Endothelial cell of umbilical vein (primary cell): ENCODE data around the gene AFG3L2. TPM values are rescaled to one million over a fixed set of nuclear protein-coding genes. Genes with fewer than 3 reads are reported as not detected.

ENCODE experiments used
- BruUV-seq: library from RNA; stranded (reverse); fragments of 400-500 nt; replicated peaks from 2 replicates; lab custom pipeline; 2021; lab: Mats Ljungman, UMichigan
- CTCF ChIA-PET: fragments of 300-600, 350-600 bp; sonication (Branson Sonifier 250); formaldehyde crosslinking; loops from one replicate; lab custom pipeline; 2021; ENCODE audit warnings: antibody characterized with exemption, inconsistent platforms; lab: Charles Lee
- POLR2A ChIA-PET: fragments of 300-600, 350-600 bp; sonication (Branson Sonifier 250); formaldehyde crosslinking; loops from one replicate; lab custom pipeline; 2021; ENCODE audit warnings: antibody characterized with exemption, inconsistent platforms; lab: Charles Lee
- DNase-seq: peaks from one replicate; pipeline ENCODE4 v3.0.0-alpha.2; 2011; ENCODE audit warnings: low read depth, low spot score
- FAIRE-seq: peaks from 2 replicates; lab custom pipeline; 2011; peaks lifted over from hg19 to GRCh38; lab: Jason Lieb, UNC
- H2AFZ ChIP-seq: 2 replicates; pipeline ENCODE4 v1.6.0; 2012; ENCODE audit warnings: low read depth, low read length, control low read depth, inconsistent platforms
- H3K27ac ChIP-seq: 2 replicates; pipeline ENCODE4 v1.5.1; 2011; ENCODE audit warnings: low read depth, mild to moderate bottlenecking, control low read depth, low read length, moderate library complexity; ENCODE audit not compliant: insufficient read depth
- H3K27me3 ChIP-seq, 2 experiments: 2 replicates each; pipeline versions ENCODE4 v1.6.0 to v1.6.1; 2011; ENCODE audit warnings: low read length in 2 of 2, mixed read lengths in 1 of 2; ENCODE audit not compliant: control insufficient read depth in 2 of 2, insufficient read depth in 2 of 2
- H3K36me3 ChIP-seq, 2 experiments: 2 replicates in 1 of 2; 3 replicates in 1 of 2; pipeline ENCODE4 v1.5.1; 2011; ENCODE audit warnings: low read length in 2 of 2, mild to moderate bottlenecking in 1 of 2, moderate library complexity in 1 of 2; ENCODE audit not compliant: control insufficient read depth in 2 of 2, insufficient read depth in 2 of 2; ENCODE audit errors: extremely low read depth in 1 of 2
- H3K4me1 ChIP-seq: 3 replicates; pipeline ENCODE4 v1.5.1; 2011; ENCODE audit warnings: mild to moderate bottlenecking, low read length; ENCODE audit not compliant: control insufficient read depth, insufficient read depth; ENCODE audit errors: extremely low read depth
- H3K4me2 ChIP-seq: 2 replicates; pipeline ENCODE4 v1.6.1; 2011; ENCODE audit warnings: low read length, control low read depth, mixed read lengths; ENCODE audit not compliant: insufficient read depth
- H3K4me3 ChIP-seq, 3 experiments: fragments of 200-600 bp in 1 of 3; sonication (generic), shearing (Covaris generic) in 1 of 3; replicated peaks in 1 of 3; 2 replicates each; pipeline ENCODE4 v1.5.1; 2011 to 2016; ENCODE audit warnings: control low read depth in 3 of 3, low read length in 3 of 3, mild to moderate bottlenecking in 2 of 3, inconsistent platforms in 1 of 3, low read depth in 1 of 3, moderate library complexity in 1 of 3; ENCODE audit not compliant: insufficient read depth in 1 of 3
- H3K79me2 ChIP-seq: 2 replicates; pipeline ENCODE4 v1.6.0; 2012; ENCODE audit warnings: low read length, inconsistent platforms; ENCODE audit not compliant: control insufficient read depth, insufficient read depth
- H3K9ac ChIP-seq: replicated peaks from 2 replicates; pipeline ENCODE3; 2011; ENCODE audit warnings: low read length, control low read depth; ENCODE audit not compliant: insufficient read depth; ENCODE audit errors: extremely low read depth
- H3K9me1 ChIP-seq: replicated peaks from 3 replicates; pipeline ENCODE4 v1.6.0; 2011; ENCODE audit warnings: mild to moderate bottlenecking, low read length; ENCODE audit not compliant: control insufficient read depth, insufficient read depth; ENCODE audit errors: extremely low read depth
- H3K9me3 ChIP-seq: replicated peaks from 2 replicates; pipeline ENCODE4 v1.5.1; 2012; ENCODE audit warnings: low read length, inconsistent platforms; ENCODE audit not compliant: control insufficient read depth, insufficient read depth
- H4K20me1 ChIP-seq: replicated peaks from 2 replicates; pipeline ENCODE3; 2011; ENCODE audit warnings: mild to moderate bottlenecking, low read length; ENCODE audit not compliant: control insufficient read depth, insufficient read depth; ENCODE audit errors: extremely low read depth
- CTCF ChIP-seq, 2 donors: IDR thresholded peaks; 1 replicate in 1 of 2; 2 replicates in 1 of 2; pipeline ENCODE4 v1.5.1; 2011; ENCODE audit warnings: low read length in 2 of 2, mild to moderate bottlenecking in 2 of 2, moderate library complexity in 2 of 2, control low read depth in 1 of 2, inconsistent platforms in 1 of 2, low read depth in 1 of 2; ENCODE audit not compliant: insufficient read depth in 1 of 2; ENCODE audit errors: extremely low read depth in 1 of 2
- EZH2 ChIP-seq: IDR thresholded peaks from 2 replicates; pipeline ENCODE4 v1.6.1; 2012; ENCODE audit warnings: borderline replicate concordance, low read depth, mild to moderate bottlenecking, moderate library complexity, low read length, inconsistent platforms; ENCODE audit not compliant: severe bottlenecking
- FOS ChIP-seq: IDR thresholded peaks from 2 replicates; pipeline ENCODE4 v1.6.1; 2011; ENCODE audit warnings: mild to moderate bottlenecking, low read length, moderate library complexity, borderline replicate concordance; ENCODE audit not compliant: insufficient read depth
- GATA2 ChIP-seq: IDR thresholded peaks from 2 replicates; pipeline ENCODE4 v1.7.0; 2011; ENCODE audit warnings: low read depth, mild to moderate bottlenecking, moderate library complexity, mixed read lengths, low read length; ENCODE audit not compliant: insufficient read length, insufficient read depth
- JUN ChIP-seq: IDR thresholded peaks from 2 replicates; pipeline ENCODE4 v1.6.1; 2011; ENCODE audit warnings: borderline replicate concordance, low read depth; ENCODE audit not compliant: insufficient read length, insufficient read depth
- MAX ChIP-seq: IDR thresholded peaks from 2 replicates; pipeline ENCODE4 v1.6.1; 2011; ENCODE audit not compliant: insufficient read depth, insufficient read length
- MYC ChIP-seq: IDR thresholded peaks from one replicate; pipeline ENCODE4 v1.6.1; 2011; ENCODE audit warnings: mild to moderate bottlenecking, low read depth, low read length
- dilution Hi-C: fragments of 300-500 bp; cut with MboI; formaldehyde crosslinking; loops from one replicate; pipeline ENCODE4 v1.15.0; 2019; ENCODE audit warnings: low sequenced_read_pairs; ENCODE audit not compliant: extremely low pct_ligation_motif_present
- intact Hi-C: fragments of 100-400 bp; cut with micrococcal nuclease; formaldehyde crosslinking; loops from one replicate; pipeline ENCODE4 v1.10.0; 2022
- polyA plus RNA-seq, 4 experiments: library from polyadenylated mRNA; depleted of rRNA in 3 of 4; stranded (reverse) in 3 of 4; unstranded in 1 of 4; fragments of >200 nt; gene quantifications; 2 replicates each; pipeline versions ENCODE4 v1.2.1 to v1.2.3, GENCODE V29; 2011 to 2012; ENCODE audit warnings: missing spikeins in 1 of 4
- total RNA-seq: library from RNA; stranded (reverse); gene quantifications from 2 replicates; pipeline ENCODE4 v1.2.3, GENCODE V29; 2021

Gene AFG3L2
- total and polyA plus RNA-seq, 2 donors (not counting 3 experiments of a cell fraction or from before 2014, with no cell fraction given) = 19.3 to 42.4 TPM

GRCh38 chr18:12420821-12421421, 43.9 kb upstream of the AFG3L2 start:
- H3K4me2 ChIP-seq = no peak overlapping the region

More at GRCh38 chr18:12420821-12421421, 43.9 kb upstream of the AFG3L2 start:
- no peaks in the 10 kb centered on the region for H3K9me3 ChIP-seq
- dilution Hi-C loops = no loop called here
- BruUV-seq = no TSS peak
- no peak overlapping the region for H3K27ac ChIP-seq
- CTCF ChIA-PET = interaction anchor here (0.9 to 1.0 kb wide), 2 partner anchors 9 to 28 kb away, joined by 3 read pairs; no protein-coding TSS in a partner anchor
- no peak overlapping the region for H3K4me3 ChIP-seq
- H2AFZ ChIP-seq = no peak overlapping the region
- no peaks in the 10 kb centered on the region for H3K9me1 ChIP-seq
- H3K4me1 ChIP-seq = peaks cover 7% of the 10 kb centered on the region
- FAIRE-seq = no peak
- POLR2A ChIA-PET = interaction anchor here (0.5 kb wide), 1 partner anchor 463 kb away, joined by 3 read pairs; no protein-coding TSS in a partner anchor
- DNase-seq = no peak
- TF ChIP-seq MYC = no peak
- TF ChIP-seq GATA2 = no peak
- TF ChIP-seq JUN = no peak
- no peak for TF ChIP-seq MAX
- TF ChIP-seq EZH2 = no peak
- no peak for TF ChIP-seq FOS
- TF ChIP-seq CTCF (IDR thresholded peaks at IDR 0.05; ENCODE audit: extremely low read depth in 1 of 2, insufficient read depth in 1 of 2, low read depth in 1 of 2, low read length in 2 of 2) = no peak
- intact Hi-C loops = no loop called here
- H4K20me1 ChIP-seq = no peaks in the 10 kb centered on the region
- H3K9ac ChIP-seq = no peak overlapping the region
- no peaks in the 10 kb centered on the region for H3K36me3 ChIP-seq
- peaks cover 2% of the 10 kb centered on the region for H3K79me2 ChIP-seq
- no peaks in the 10 kb centered on the region for H3K27me3 ChIP-seq
